Body of pancreas (tissue), 4 donors: ENCODE measurements around the gene SLC35D3.

Experiments
- POLR2A ChIP-seq, 3 donors: fragments of 450-650 bp; IDR thresholded peaks; one replicate each; pipeline ENCODE4 v1.6.1; 2016; ENCODE audit warnings: antibody characterized with exemption in 3 of 3, mild to moderate bottlenecking in 2 of 3
- TF ChIP-seq, protein P1 (sequence below), 7 experiments: fragments of 450-650 bp in 4 of 7; fragments of 200-600 bp in 3 of 7; sonication (generic) in 3 of 7; IDR thresholded peaks; one replicate each; pipeline ENCODE4 v1.5.1; 2016 to 2019; ENCODE audit warnings: antibody characterized with exemption in 7 of 7

DNA sequence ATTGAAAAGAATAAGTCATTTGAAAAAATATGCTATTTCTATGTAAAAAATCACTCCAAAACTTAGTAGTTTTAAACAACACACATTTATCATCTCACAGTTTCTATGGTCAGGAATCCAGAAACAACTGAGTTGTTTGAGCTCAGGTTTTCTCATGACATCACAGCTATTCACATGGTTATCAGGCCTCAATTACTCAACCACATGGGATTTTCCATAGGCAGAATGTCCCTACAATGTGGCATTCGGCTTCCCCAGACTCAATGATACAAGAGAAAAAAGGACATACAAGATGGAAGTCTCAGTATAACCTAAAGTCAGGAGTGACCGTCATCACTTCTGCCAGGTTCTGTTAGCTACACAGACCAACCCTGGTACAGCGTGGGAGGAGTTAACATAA, 3.4 kb upstream of the SLC35D3 start:
- TF ChIP-seq, protein P1, sequence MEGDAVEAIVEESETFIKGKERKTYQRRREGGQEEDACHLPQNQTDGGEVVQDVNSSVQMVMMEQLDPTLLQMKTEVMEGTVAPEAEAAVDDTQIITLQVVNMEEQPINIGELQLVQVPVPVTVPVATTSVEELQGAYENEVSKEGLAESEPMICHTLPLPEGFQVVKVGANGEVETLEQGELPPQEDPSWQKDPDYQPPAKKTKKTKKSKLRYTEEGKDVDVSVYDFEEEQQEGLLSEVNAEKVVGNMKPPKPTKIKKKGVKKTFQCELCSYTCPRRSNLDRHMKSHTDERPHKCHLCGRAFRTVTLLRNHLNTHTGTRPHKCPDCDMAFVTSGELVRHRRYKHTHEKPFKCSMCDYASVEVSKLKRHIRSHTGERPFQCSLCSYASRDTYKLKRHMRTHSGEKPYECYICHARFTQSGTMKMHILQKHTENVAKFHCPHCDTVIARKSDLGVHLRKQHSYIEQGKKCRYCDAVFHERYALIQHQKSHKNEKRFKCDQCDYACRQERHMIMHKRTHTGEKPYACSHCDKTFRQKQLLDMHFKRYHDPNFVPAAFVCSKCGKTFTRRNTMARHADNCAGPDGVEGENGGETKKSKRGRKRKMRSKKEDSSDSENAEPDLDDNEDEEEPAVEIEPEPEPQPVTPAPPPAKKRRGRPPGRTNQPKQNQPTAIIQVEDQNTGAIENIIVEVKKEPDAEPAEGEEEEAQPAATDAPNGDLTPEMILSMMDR (IDR thresholded peaks at IDR 0.05), result no peak
- no peak for TF ChIP-seq POLR2A (IDR thresholded peaks at IDR 0.05)
